Type B pancreatic cell (in vitro differentiated cells): Measurements from ENCODE around the gene VASN. TPM values are rescaled to one million over a fixed set of nuclear protein-coding genes. Genes with fewer than 3 reads are reported as not detected.
A peak's percentile ranks its signal among the peaks of the same experiment; 100 is the strongest.

Experiments
- DNase-seq: peaks from one replicate; pipeline ENCODE4 v3.0.0; 2021; ENCODE audit warnings: mixed read lengths; ENCODE audit not compliant: unreplicated experiment; ENCODE audit errors: extremely low spot score
- H3K27ac Mint-ChIP-seq: 2 replicates; pipeline ENCODE4 v1.8.0; 2021; ENCODE audit warnings: mild to moderate bottlenecking, mixed read lengths
- H3K27me3 Mint-ChIP-seq: 2 replicates; pipeline ENCODE4 v1.8.0; 2021; ENCODE audit warnings: mixed read lengths
- H3K36me3 Mint-ChIP-seq: 2 replicates; pipeline ENCODE4 v1.8.0; 2021; ENCODE audit warnings: mixed read lengths
- H3K4me1 Mint-ChIP-seq: one replicate; pipeline ENCODE4 v1.8.0; 2021; ENCODE audit warnings: mixed read lengths; ENCODE audit not compliant: unreplicated experiment
- H3K4me3 Mint-ChIP-seq: 2 replicates; pipeline ENCODE4 v1.8.0; 2021; ENCODE audit warnings: mild to moderate bottlenecking, mixed read lengths
- H3K9me3 Mint-ChIP-seq: 2 replicates; pipeline ENCODE4 v1.8.0; 2021; ENCODE audit warnings: mixed read lengths
- CTCF ChIP-seq: fragments of 200-600 bp; sonication (generic); conservative IDR thresholded peaks from 2 replicates; pipeline ENCODE4 v1.5.0; 2021; ENCODE audit warnings: antibody characterized with exemption, mild to moderate bottlenecking
- total RNA-seq: library from RNA; stranded (reverse); gene quantifications from 2 replicates; pipeline ENCODE4 v1.2.1, GENCODE V29; 2021; ENCODE audit warnings: low replicate concordance

The VASN gene
- total RNA-seq, 1 donor from 2014 or later: 29.0 TPM

- Mint-ChIP-seq H3K9me3 (no peaks in the 10 kb centered on the region), H3K36me3 (no peaks in the 10 kb centered on the region), H3K4me3 (peak overlapping the region; percentile 54), H3K27ac (peak overlapping the region; percentile 85), H3K4me1 (peaks cover 26% of the 10 kb centered on the region), H3K27me3 (no peaks in the 10 kb centered on the region)
- no peak for TF ChIP-seq CTCF
- DNase-seq: no peak
Observed at GRCh38 chr16:4378161-4378666, 6.6 kb downstream of the VASN start.

GRCh38 chr16:4378999-4379690 lies 7.5 kb downstream of the VASN start:
- peaks cover 28% of the 10 kb centered on the region for H3K4me1 Mint-ChIP-seq
- DNase-seq: no peak
- no peaks in the 10 kb centered on the region for H3K9me3 Mint-ChIP-seq
- H3K27ac Mint-ChIP-seq: no peak overlapping the region
- no peaks in the 10 kb centered on the region for H3K27me3 Mint-ChIP-seq
- no peaks in the 10 kb centered on the region for H3K36me3 Mint-ChIP-seq
- H3K4me3 Mint-ChIP-seq: no peak overlapping the region
- TF ChIP-seq CTCF: no peak

- no peaks in the 10 kb centered on the region for H3K27me3 Mint-ChIP-seq
- no peak overlapping the region for H3K27ac Mint-ChIP-seq
- H3K9me3 Mint-ChIP-seq: no peaks in the 10 kb centered on the region
- no peak overlapping the region for H3K4me3 Mint-ChIP-seq
- no peak for TF ChIP-seq CTCF
- H3K4me1 Mint-ChIP-seq: peaks cover 26% of the 10 kb centered on the region
- no peaks in the 10 kb centered on the region for H3K36me3 Mint-ChIP-seq
- DNase-seq: no peak
Observed at GRCh38 chr16:4380119-4381063, 8.7 kb downstream of the VASN start.

- TF ChIP-seq CTCF: no peak
- no peak overlapping the region for H3K27ac Mint-ChIP-seq
- H3K27me3 Mint-ChIP-seq: no peaks in the 10 kb centered on the region
- no peak for DNase-seq
- no peaks in the 10 kb centered on the region for H3K9me3 Mint-ChIP-seq
- peaks cover 22% of the 10 kb centered on the region for H3K4me1 Mint-ChIP-seq
- H3K36me3 Mint-ChIP-seq: no peaks in the 10 kb centered on the region
- no peak overlapping the region for H3K4me3 Mint-ChIP-seq
Observed at GRCh38 chr16:4381072-4381934, 9.7 kb downstream of the VASN start.
